IPS-18a (cell line): ENCODE data around the gene PRKCA.

Experiments used
- H3K27ac ChIP-seq: one replicate; pipeline ENCODE4 v1.5.1; 2013; ENCODE audit warnings: low read length
- H3K27me3 ChIP-seq: one replicate; pipeline ENCODE4 v1.6.1; 2013; ENCODE audit warnings: mild to moderate bottlenecking, low read length; ENCODE audit not compliant: control insufficient read depth, insufficient read depth
- H3K36me3 ChIP-seq: one replicate; pipeline ENCODE4 v1.6.1; 2013; ENCODE audit warnings: low read depth, low read length; ENCODE audit not compliant: control insufficient read depth
- H3K4me1 ChIP-seq: one replicate; pipeline ENCODE4 v1.6.1; 2013; ENCODE audit warnings: low read depth, low read length; ENCODE audit not compliant: control insufficient read depth
- H3K4me3 ChIP-seq: one replicate; pipeline ENCODE4 v1.5.1; 2013; ENCODE audit warnings: low read length
- H3K9ac ChIP-seq: one replicate; pipeline ENCODE4 v1.6.1; 2013; ENCODE audit warnings: mild to moderate bottlenecking, low read length, moderate library complexity
- H3K9me3 ChIP-seq: one replicate; pipeline ENCODE4 v1.6.1; 2013; ENCODE audit warnings: low read depth, low read length; ENCODE audit not compliant: control insufficient read depth

The PRKCA gene

DNA sequence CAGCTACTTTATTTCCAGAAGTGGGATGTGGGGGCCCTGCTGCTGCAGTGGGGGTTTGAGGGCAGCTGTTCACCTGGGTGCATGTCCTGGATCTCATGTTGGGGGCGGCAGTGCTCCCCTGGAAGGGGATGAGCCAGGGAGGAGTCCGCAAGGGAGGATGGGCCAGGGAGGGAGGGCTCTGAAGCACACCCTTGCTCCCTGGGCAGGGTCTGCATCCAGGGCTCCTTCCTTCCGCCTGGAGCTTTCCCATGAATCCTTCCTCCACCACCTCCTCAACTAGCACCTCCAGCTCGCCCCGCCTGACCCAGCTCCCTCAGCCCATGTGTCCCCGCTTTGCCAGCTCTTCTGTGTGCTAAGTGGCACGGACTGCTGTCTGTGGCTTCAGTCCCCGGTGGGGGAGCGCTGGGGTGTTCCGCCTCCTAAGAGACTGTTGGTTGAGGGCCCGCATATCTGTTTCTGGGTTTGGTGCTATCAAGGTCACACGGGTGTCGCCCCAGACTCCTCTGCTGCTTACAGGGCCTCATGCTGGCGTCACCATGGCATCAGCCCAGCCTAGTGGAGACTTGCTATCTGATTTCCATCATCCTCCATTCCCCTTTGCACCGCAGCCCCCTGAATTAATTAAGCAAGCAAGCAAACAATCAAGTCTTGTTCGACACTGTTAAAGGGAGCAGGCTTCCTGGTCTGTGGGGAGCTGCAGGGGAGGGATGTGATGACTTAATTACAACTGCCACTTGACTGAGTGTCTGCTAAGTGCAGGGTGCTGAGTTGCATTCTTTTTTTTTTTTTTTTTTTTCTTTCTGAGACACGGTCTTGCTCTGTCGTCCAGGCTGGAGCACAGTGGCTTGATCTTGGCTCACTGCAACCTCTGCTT is 71.8 kb downstream of the PRKCA start:
- Histone ChIP-seq H3K36me3 (no peaks in the 10 kb centered on the region), H3K4me1 (peaks cover 15% of the 10 kb centered on the region), H3K9me3 (no peaks in the 10 kb centered on the region), H3K27ac (no peak overlapping the region), H3K9ac (no peak overlapping the region), H3K27me3 (no peaks in the 10 kb centered on the region), H3K4me3 (no peak overlapping the region)

GRCh38 chr17:66375121-66375520 is 72.7 kb downstream of the PRKCA start:
- peaks cover 15% of the 10 kb centered on the region for H3K4me1 ChIP-seq
- H3K27ac ChIP-seq = no peak overlapping the region
- no peaks in the 10 kb centered on the region for H3K9me3 ChIP-seq
- H3K27me3 ChIP-seq = no peaks in the 10 kb centered on the region
- no peaks in the 10 kb centered on the region for H3K36me3 ChIP-seq
- no peak overlapping the region for H3K9ac ChIP-seq
- no peak overlapping the region for H3K4me3 ChIP-seq

GRCh38 chr17:66378296-66378695 is 75.9 kb downstream of the PRKCA start:
- Histone ChIP-seq H3K9ac (no peak overlapping the region), H3K4me3 (no peak overlapping the region), H3K4me1 (peaks cover 15% of the 10 kb centered on the region), H3K27me3 (no peaks in the 10 kb centered on the region), H3K36me3 (no peaks in the 10 kb centered on the region), H3K9me3 (no peaks in the 10 kb centered on the region), H3K27ac (no peak overlapping the region)

GRCh38 chr17:66379544-66379943 is 77.1 kb downstream of the PRKCA start:
- H3K4me1 ChIP-seq = peaks cover 4% of the 10 kb centered on the region
- H3K9ac ChIP-seq = no peak overlapping the region
- H3K36me3 ChIP-seq = no peaks in the 10 kb centered on the region
- H3K9me3 ChIP-seq = no peaks in the 10 kb centered on the region
- H3K27me3 ChIP-seq = no peaks in the 10 kb centered on the region
- no peak overlapping the region for H3K4me3 ChIP-seq
- H3K27ac ChIP-seq = no peak overlapping the region

- no peaks in the 10 kb centered on the region for H3K4me1 ChIP-seq
- no peak overlapping the region for H3K27ac ChIP-seq
- no peak overlapping the region for H3K4me3 ChIP-seq
- H3K9ac ChIP-seq = no peak overlapping the region
- H3K9me3 ChIP-seq = no peaks in the 10 kb centered on the region
- no peaks in the 10 kb centered on the region for H3K27me3 ChIP-seq
- no peaks in the 10 kb centered on the region for H3K36me3 ChIP-seq
Observed at GRCh38 chr17:66379996-66380395, 77.6 kb downstream of the PRKCA start.

DNA sequence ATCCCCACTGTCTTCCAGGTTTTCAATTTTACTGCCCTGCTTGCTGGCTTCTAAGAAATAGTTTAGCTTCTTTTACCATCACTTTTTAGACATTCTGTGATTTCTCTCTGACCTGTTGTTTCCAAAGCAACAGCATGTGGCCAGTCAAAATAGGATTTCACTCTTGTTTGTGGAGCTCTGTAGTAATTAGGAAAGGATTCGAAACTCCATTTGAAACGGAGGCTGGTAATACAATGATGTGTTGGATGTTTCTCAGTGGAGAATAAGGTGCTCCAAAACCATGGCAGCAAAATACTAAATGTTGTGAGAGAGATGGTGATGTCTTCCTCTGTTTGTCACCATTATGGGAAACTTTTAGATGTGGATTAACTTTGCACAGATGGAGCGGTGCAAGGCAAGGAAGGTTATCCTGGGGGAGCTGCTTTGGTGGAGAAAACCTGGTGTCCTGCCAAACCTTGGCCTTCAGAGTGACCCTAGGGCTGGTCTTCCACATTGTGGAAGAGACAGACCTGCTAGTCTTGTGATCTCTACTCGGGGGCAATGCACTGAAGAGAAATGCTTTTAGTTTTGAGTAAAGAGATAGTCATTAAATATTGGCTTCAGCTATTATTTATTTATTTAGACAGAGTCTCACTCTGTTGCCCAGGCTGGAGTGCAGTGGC is 79.4 kb downstream of the PRKCA start:
- Histone ChIP-seq H3K27me3 (no peaks in the 10 kb centered on the region), H3K27ac (no peak overlapping the region), H3K36me3 (no peaks in the 10 kb centered on the region), H3K9me3 (no peaks in the 10 kb centered on the region), H3K4me1 (peaks cover 4% of the 10 kb centered on the region), H3K4me3 (no peak overlapping the region), H3K9ac (no peak overlapping the region)

DNA sequence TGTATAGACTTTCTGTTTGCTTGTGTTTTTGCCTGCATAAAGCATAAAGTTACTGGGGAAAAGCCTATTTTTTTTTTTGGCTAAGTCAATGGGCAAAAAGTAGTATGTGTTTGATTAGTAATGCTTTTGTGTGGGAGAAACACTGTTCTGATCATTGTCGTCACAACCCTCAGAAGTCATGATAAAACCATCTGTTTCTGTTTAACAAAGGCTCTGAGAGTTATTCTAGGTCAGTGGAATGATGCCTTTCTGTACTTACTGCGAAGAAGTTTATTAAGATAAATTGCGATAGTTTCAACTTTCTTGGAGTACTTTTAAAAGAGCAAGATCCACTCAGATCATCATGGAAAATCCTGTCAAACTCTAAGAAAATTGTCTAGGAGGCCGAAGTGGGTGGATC is 80.9 kb downstream of the PRKCA start:
- Histone ChIP-seq H3K27ac (no peak overlapping the region), H3K27me3 (no peaks in the 10 kb centered on the region), H3K4me3 (no peak overlapping the region), H3K36me3 (no peaks in the 10 kb centered on the region), H3K4me1 (peaks cover 14% of the 10 kb centered on the region), H3K9me3 (no peaks in the 10 kb centered on the region), H3K9ac (no peak overlapping the region)

DNA sequence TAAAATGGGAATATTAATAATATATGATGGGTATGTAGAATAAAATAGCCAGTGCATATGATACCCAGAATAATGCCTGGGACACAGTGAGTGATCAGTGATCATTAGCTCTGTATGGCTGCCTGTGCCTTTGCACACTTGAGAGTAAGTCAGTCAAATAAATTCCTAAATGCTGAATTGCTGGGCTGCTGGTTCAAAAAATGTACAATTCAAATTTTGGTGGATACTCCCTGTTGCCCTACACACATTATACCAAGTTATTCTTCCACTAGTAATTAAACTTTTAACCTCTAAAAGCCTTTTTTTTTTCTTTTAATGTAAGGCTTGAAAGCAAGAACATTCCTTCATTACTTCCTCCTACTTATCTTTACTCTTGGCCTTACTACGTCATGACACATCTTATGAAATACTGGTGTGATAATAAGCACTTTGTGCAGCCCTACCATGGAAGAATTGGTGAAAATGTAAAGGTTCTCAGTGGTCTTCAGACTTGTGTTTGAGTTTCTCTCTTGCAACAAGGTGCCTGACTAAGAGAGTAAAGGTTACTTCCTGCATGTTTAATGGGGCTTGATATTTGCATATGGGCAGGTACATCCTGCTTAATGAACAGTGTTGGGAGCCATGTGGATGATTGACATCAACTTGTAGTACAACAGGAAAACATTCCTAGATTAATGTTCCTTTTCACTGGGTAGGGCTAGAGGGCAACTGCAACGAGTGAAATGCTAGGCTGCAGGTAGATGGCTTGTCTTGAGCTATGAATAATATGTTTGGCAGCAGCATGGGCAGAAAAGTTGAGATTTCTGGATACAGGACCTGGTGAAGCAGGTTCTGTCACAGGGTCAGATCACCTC is 84.3 kb downstream of the PRKCA start:
- H3K27me3 ChIP-seq = no peaks in the 10 kb centered on the region
- no peaks in the 10 kb centered on the region for H3K9me3 ChIP-seq
- peaks cover 14% of the 10 kb centered on the region for H3K4me1 ChIP-seq
- H3K9ac ChIP-seq = no peak overlapping the region
- no peaks in the 10 kb centered on the region for H3K36me3 ChIP-seq
- no peak overlapping the region for H3K27ac ChIP-seq
- H3K4me3 ChIP-seq = no peak overlapping the region

DNA sequence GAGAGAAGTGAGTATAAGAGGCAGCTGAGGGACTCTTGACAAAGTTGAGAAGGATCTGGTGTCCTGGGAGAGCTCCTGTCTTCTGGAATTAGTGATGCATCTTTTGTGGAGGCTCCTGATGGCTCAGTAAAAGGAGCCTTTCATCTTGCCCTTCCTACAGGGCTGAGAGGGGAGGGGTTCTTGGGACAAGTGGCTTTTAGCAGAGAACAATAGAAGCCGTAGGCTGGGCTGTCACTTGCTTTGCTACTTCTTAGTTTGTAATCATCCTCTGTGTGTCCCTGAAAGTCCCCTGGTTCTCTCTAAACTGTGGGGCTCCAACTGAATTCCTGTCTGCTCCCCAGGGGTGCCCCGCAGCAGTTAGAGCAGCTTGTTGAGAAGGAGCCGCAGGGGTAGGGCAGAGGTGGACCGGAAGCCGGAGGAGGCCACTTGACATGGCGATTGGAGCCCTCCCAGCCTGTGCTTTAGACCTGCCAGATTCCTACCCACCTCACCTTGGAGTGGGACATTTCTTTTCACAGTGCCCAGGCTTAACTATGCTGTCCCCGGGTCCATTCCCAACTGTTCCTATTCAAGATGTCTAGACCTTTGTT is 85.1 kb downstream of the PRKCA start:
- Histone ChIP-seq H3K9me3 (no peaks in the 10 kb centered on the region), H3K27ac (no peak overlapping the region), H3K4me1 (peaks cover 14% of the 10 kb centered on the region), H3K9ac (no peak overlapping the region), H3K4me3 (no peak overlapping the region), H3K36me3 (no peaks in the 10 kb centered on the region), H3K27me3 (no peaks in the 10 kb centered on the region)

DNA sequence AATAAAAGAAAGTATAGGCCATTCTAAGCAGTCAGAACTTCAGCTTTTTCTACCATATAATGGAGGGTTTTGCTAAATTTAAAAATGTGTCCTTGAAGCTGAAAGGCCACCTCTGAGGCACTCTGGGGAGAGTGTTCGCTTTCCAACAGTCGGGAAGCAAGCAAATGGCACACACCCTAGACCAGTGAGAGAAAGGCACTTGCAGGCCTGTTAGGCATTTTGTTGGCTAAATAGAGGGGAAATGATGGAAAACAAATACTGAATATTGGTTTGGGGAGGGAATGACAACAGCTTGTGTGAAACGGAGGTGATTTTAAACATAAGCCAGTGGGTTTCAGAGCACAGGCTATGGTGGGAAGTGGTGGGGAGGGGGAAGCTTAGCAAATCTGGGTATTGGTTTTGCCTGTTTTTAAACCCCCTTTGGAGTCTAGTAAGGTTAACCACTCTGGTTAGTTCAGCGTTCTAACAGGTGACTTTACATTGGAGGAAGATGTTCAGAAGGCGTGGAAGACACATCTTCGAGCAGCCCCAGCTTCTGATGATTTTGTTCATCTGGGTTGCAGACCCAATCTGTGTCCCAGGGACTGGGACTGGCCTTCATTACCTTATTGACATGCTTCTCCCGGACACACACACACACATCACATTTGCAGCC is 90.5 kb downstream of the PRKCA start:
- no peaks in the 10 kb centered on the region for H3K36me3 ChIP-seq
- no peak overlapping the region for H3K4me3 ChIP-seq
- no peaks in the 10 kb centered on the region for H3K9me3 ChIP-seq
- H3K9ac ChIP-seq = no peak overlapping the region
- H3K4me1 ChIP-seq = no peaks in the 10 kb centered on the region
- H3K27ac ChIP-seq = no peak overlapping the region
- H3K27me3 ChIP-seq = no peaks in the 10 kb centered on the region

DNA sequence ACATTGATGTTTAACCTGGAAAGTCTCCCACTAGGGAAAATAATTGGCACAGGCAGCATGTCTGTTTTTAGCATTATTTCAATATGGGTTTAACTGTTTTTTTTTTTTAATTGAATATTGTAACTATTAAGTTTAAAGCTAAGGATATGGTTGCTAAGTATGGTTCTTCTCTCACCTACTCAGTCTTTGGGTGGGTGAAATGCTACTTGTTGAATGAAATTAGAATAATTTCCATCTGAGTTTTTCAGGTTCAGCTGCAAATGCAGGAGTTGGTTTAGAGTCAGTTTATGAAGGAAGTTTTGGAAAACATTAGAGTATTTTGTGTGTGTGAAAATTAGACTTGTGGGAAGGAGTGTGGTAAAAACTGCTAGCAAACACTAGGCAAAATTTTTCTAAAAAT is 93.5 kb downstream of the PRKCA start:
- H3K9ac ChIP-seq = no peak overlapping the region
- H3K27me3 ChIP-seq = no peaks in the 10 kb centered on the region
- no peak overlapping the region for H3K27ac ChIP-seq

More for the DNA sequence above, 93.5 kb downstream of the PRKCA start:
- no peak overlapping the region for H3K4me3 ChIP-seq
- no peaks in the 10 kb centered on the region for H3K9me3 ChIP-seq
- H3K36me3 ChIP-seq = no peaks in the 10 kb centered on the region
- no peaks in the 10 kb centered on the region for H3K4me1 ChIP-seq
